Measurements from ENCODE around the gene RRAD. TPM values are rescaled to one million over a fixed set of nuclear protein-coding genes. Genes with fewer than 3 reads are reported as not detected.

The RRAD gene
- total RNA-seq, 1 donor: 0.27 TPM

GRCh38 chr16:66919569-66920298 is 5.6 kb downstream of the RRAD start:
- no peak for DNase-seq (ENCODE audit: low read depth in 2 of 3, low spot score in 2 of 3)

GRCh38 chr16:66918803-66919568 is 6.3 kb downstream of the RRAD start, which contains the start of gene CDH16:
Gene CDH16, minus strand, starts transcription at chr16:66918885. Its CDS starts 820 bp downstream, at chr16:66918065.
- DNase-seq (ENCODE audit: low read depth in 2 of 3, low spot score in 2 of 3): no peak

- DNase-seq (ENCODE audit: low read depth in 2 of 3, low spot score in 2 of 3): no peak
These were observed 7.0 kb downstream of the RRAD start for GRCh38 chr16:66918355-66918754.

GRCh38 chr16:66917741-66918140 is 7.6 kb downstream of the RRAD start:
- no peak for DNase-seq (ENCODE audit: low read depth in 2 of 3, low spot score in 2 of 3)

GRCh38 chr16:66916518-66916917 is 8.8 kb downstream of the RRAD start:
- DNase-seq (ENCODE audit: low read depth in 2 of 3, low spot score in 2 of 3): no peak

- DNase-seq (ENCODE audit: low read depth in 2 of 3, low spot score in 2 of 3): no peak
These were observed 10.3 kb downstream of the RRAD start for GRCh38 chr16:66915041-66915440.

- no peak for DNase-seq (ENCODE audit: low read depth in 2 of 3, low spot score in 2 of 3)
These were observed 10.8 kb downstream of the RRAD start for GRCh38 chr16:66914541-66914940.

GRCh38 chr16:66913711-66914110 is 11.6 kb downstream of the RRAD start:
- DNase-seq (ENCODE audit: low read depth in 2 of 3, low spot score in 2 of 3): no peak

- DNase-seq (ENCODE audit: low read depth in 2 of 3, low spot score in 2 of 3): no peak
These were observed 12.3 kb downstream of the RRAD start for GRCh38 chr16:66913081-66913480.

GRCh38 chr16:66911801-66912200 is 13.5 kb downstream of the RRAD start:
- DNase-seq (ENCODE audit: low read depth in 2 of 3, low spot score in 2 of 3): no peak

GRCh38 chr16:66911112-66911511 is 14.2 kb downstream of the RRAD start:
- DNase-seq (ENCODE audit: low read depth in 2 of 3, low spot score in 2 of 3): no peak

- no peak for DNase-seq (ENCODE audit: low read depth in 2 of 3, low spot score in 2 of 3)
These were observed 15.0 kb downstream of the RRAD start for GRCh38 chr16:66910175-66910940.

GRCh38 chr16:66908762-66909559 is 16.4 kb downstream of the RRAD start:
- no peak for DNase-seq (ENCODE audit: low read depth in 2 of 3, low spot score in 2 of 3)

GRCh38 chr16:66908116-66908515 is 17.2 kb downstream of the RRAD start:
- no peak for DNase-seq (ENCODE audit: low read depth in 2 of 3, low spot score in 2 of 3)

GRCh38 chr16:66906916-66907836 is 18.2 kb downstream of the RRAD start:
- no peak for DNase-seq (ENCODE audit: low read depth in 2 of 3, low spot score in 2 of 3)

- no peak for DNase-seq (ENCODE audit: low read depth in 2 of 3, low spot score in 2 of 3)
These were observed 19.4 kb downstream of the RRAD start for GRCh38 chr16:66905633-66906539.

GRCh38 chr16:66904846-66905632 is 20.3 kb downstream of the RRAD start:
- DNase-seq (ENCODE audit: low read depth in 2 of 3, low spot score in 2 of 3): no peak

GRCh38 chr16:66904428-66904845 is 20.9 kb downstream of the RRAD start:
- DNase-seq (ENCODE audit: low read depth in 2 of 3, low spot score in 2 of 3): no peak
